IgD-negative memory B cell (primary cell): ENCODE measurements around the gene CLEC19A. TPM values are rescaled to one million over a fixed set of nuclear protein-coding genes. Genes with fewer than 3 reads are reported as not detected.

Experiments used
- polyA plus RNA-seq: library from polyadenylated mRNA; unstranded; fragments of 300-500 nt; fragmentation: Illumina TruSeq; gene quantifications from one replicate; pipeline ENCODE4 v1.2.3, GENCODE V29; 2021

CLEC19A gene
- polyA plus RNA-seq, 1 donor from 2014 or later, result not detected

Other genes starting within 250 kb of the CLEC19A start
- gene COQ7, start 218.1 kb upstream of the CLEC19A start, polyA plus RNA-seq, result 15.4 TPM
- gene ITPRIPL2, start 171.8 kb upstream of the CLEC19A start, polyA plus RNA-seq, result 4.7 TPM
- gene SYT17, start 117.5 kb upstream of the CLEC19A start, polyA plus RNA-seq, result 3.2 TPM
- gene TMC5, start 132.2 kb downstream of the CLEC19A start, polyA plus RNA-seq, result not detected
- gene GDE1, start 236.4 kb downstream of the CLEC19A start, polyA plus RNA-seq, result 28.4 TPM
- 6.1 TPM for gene CCP110, start 238.2 kb downstream of the CLEC19A start, polyA plus RNA-seq